HepG2 (cell line): ENCODE results near the gene SNIP1. TPM values are rescaled to one million over a fixed set of nuclear protein-coding genes. Genes with fewer than 3 reads are reported as not detected.

Source experiments
- ARID2 ChIP-seq: sonication (generic); formaldehyde crosslinking; IDR thresholded peaks from 2 replicates; pipeline ENCODE4 v1.8.1; 2022; ENCODE audit warnings: mild to moderate bottlenecking, missing genetic modification reagents, borderline replicate concordance
- BRD4 ChIP-seq: sonication (generic); formaldehyde crosslinking; IDR thresholded peaks from 2 replicates; pipeline ENCODE4 v1.4.0; 2020; ENCODE audit warnings: missing genetic modification reagents
- ISX ChIP-seq: sonication (generic); formaldehyde crosslinking; conservative IDR thresholded peaks from 2 replicates; pipeline ENCODE4 v1.5.0; 2020; ENCODE audit warnings: missing genetic modification reagents
- KDM1A ChIP-seq: IDR thresholded peaks from 2 replicates; pipeline ENCODE4 v1.6.1; 2016; ENCODE audit warnings: missing compliant biosample characterization
- PCBP1 ChIP-seq: fragments of 200-400 bp; formaldehyde crosslinking; IDR thresholded peaks from 2 replicates; pipeline ENCODE4 v1.6.1; 2017; ENCODE audit warnings: mild to moderate bottlenecking, low read depth, low read length, borderline replicate concordance
- SMYD3 ChIP-seq: sonication (generic); formaldehyde crosslinking; IDR thresholded peaks from 2 replicates; pipeline ENCODE4 v1.8.1; 2023; ENCODE audit warnings: mild to moderate bottlenecking, missing genetic modification reagents
- YY1 ChIP-seq: IDR thresholded peaks from 2 replicates; pipeline ENCODE4 v1.6.1; 2011; ENCODE audit warnings: low read length, low read depth, moderate library complexity, mild to moderate bottlenecking; ENCODE audit not compliant: insufficient read depth, insufficient replicate concordance
- ZKSCAN8 ChIP-seq: IDR thresholded peaks from 2 replicates; pipeline ENCODE4 v1.6.1; 2016; ENCODE audit warnings: borderline replicate concordance, missing genetic modification reagents, missing compliant biosample characterization
- ZNF34 ChIP-seq: sonication (generic); formaldehyde crosslinking; IDR thresholded peaks from 2 replicates; pipeline ENCODE4 v1.4.0; 2020; ENCODE audit warnings: mild to moderate bottlenecking, missing genetic modification reagents, borderline replicate concordance
- ZNF7 ChIP-seq: IDR thresholded peaks from 2 replicates; pipeline ENCODE4 v1.6.1; 2016; ENCODE audit warnings: missing biosample characterization, missing genetic modification reagents
- ZNF709 ChIP-seq: sonication (generic); formaldehyde crosslinking; IDR thresholded peaks from 2 replicates; pipeline ENCODE4 v1.5.0; 2020; ENCODE audit warnings: mild to moderate bottlenecking, missing genetic modification reagents
- polyA plus RNA-seq, 8 experiments: library from polyadenylated mRNA; depleted of rRNA in 3 of 8; stranded (reverse) in 7 of 8; unstranded in 1 of 8; fragments of >200 nt; fragmentation: Illumina TruSeq in 4 of 8; extraction: Trizol in 4 of 8; gene quantifications; 2 replicates each; pipeline versions ENCODE4 v1.2.1 to v1.2.3, GENCODE V29; 2011 to 2016; ENCODE audit warnings: low read depth in 4 of 8, missing spikeins in 1 of 8, mixed read lengths in 1 of 8; ENCODE audit not compliant: insufficient read depth in 1 of 8
- total RNA-seq, 5 experiments: library from RNA; depleted of rRNA; stranded (reverse); fragments of >200 nt; fragmentation: Illumina TruSeq; extraction: Trizol; gene quantifications; 2 replicates each; pipeline ENCODE4 v1.2.3, GENCODE V29; 2016; ENCODE audit warnings: low read depth in 1 of 5
- TF ChIP-seq, protein P1 (sequence below): sonication (generic); formaldehyde crosslinking; IDR thresholded peaks from 2 replicates; pipeline ENCODE4 v1.8.1; 2023; ENCODE audit warnings: mild to moderate bottlenecking, missing genetic modification reagents
- TF ChIP-seq, protein P2 (sequence below): sonication (generic); formaldehyde crosslinking; IDR thresholded peaks from 2 replicates; pipeline ENCODE4 v1.5.0; 2020; ENCODE audit warnings: missing genetic modification reagents
- TF ChIP-seq, protein P3 (sequence below): sonication (generic); formaldehyde crosslinking; IDR thresholded peaks from 2 replicates; pipeline ENCODE4 v1.8.1; 2022; ENCODE audit warnings: mild to moderate bottlenecking, missing genetic modification reagents
- TF ChIP-seq, protein P4 (sequence below): IDR thresholded peaks from 2 replicates; pipeline ENCODE4 v1.4.0; 2020; ENCODE audit warnings: mild to moderate bottlenecking, missing genetic modification reagents
- TF ChIP-seq, protein P5 (sequence below): sonication (generic); formaldehyde crosslinking; IDR thresholded peaks from 2 replicates; pipeline ENCODE4 v1.9.0; 2022; ENCODE audit warnings: low read depth, missing genetic modification reagents
- TF ChIP-seq, protein P6 (sequence below): IDR thresholded peaks from 2 replicates; pipeline ENCODE4 v1.6.1; 2016; ENCODE audit warnings: mild to moderate bottlenecking, missing biosample characterization, missing genetic modification reagents
- TF ChIP-seq, protein P7 (sequence below): sonication (generic); formaldehyde crosslinking; IDR thresholded peaks from 2 replicates; pipeline ENCODE4 v1.4.0; 2020; ENCODE audit warnings: mild to moderate bottlenecking, missing genetic modification reagents

The SNIP1 gene
- total and polyA plus RNA-seq, 2 of the 13 experiments (the other 11 are each of a cell fraction or from before 2014, with no cell fraction given): 5.5 to 11.2 TPM

DNA sequence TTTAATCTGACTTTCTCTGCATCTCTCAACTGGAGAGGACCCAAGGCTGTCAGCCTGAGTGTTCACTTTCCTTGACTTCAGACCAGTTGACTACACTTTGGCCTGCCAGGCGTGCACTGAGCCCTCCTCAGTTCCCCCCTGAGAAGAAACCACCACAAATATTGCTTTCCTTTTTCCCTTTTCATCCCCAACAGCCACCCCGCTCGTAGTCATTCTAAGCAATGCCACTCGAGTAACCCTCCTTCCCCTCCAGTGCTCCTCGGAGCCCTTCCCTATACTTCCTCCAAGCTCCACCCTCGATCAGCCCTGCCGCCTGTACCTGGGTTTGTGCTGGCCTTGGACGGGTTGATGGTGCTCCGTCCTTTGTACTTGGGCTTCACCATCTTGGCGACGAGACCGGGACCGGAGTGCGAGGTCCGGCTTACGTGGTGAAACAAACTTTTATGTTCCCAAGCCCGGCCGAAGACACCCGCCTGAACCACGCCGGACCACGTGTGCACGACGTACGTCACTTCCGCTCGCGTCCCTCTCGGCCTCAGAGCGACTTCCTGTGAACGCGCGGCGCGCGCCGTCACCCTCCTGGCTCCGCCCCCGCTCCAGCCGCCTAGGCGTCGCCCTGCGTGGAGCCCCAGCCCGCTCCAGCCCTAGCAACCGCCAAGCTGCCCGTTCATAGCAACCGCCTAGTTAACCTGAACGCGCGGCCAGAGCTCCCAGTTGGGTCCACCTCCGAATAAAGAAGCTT is 41.5 kb upstream of the SNIP1 start, which contains the start of gene GNL2 (continued):
- TF ChIP-seq, protein P1, sequence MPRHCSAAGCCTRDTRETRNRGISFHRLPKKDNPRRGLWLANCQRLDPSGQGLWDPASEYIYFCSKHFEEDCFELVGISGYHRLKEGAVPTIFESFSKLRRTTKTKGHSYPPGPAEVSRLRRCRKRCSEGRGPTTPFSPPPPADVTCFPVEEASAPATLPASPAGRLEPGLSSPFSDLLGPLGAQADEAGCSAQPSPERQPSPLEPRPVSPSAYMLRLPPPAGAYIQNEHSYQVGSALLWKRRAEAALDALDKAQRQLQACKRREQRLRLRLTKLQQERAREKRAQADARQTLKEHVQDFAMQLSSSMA (CRISPR knock-in tag): no peak
- TF ChIP-seq YY1 (peak; percentile 27), PCBP1 (no peak), KDM1A (CRISPR knock-in tag) (no peak), SMYD3 (CRISPR knock-in tag) (no peak), ARID2 (CRISPR knock-in tag) (no peak), ISX (CRISPR knock-in tag) (no peak), ZNF709 (CRISPR knock-in tag) (no peak), ZNF7 (CRISPR knock-in tag) (no peak), BRD4 (no peak), ZKSCAN8 (no peak), ZNF34 (CRISPR knock-in tag) (no peak)
- TF ChIP-seq, protein P2, sequence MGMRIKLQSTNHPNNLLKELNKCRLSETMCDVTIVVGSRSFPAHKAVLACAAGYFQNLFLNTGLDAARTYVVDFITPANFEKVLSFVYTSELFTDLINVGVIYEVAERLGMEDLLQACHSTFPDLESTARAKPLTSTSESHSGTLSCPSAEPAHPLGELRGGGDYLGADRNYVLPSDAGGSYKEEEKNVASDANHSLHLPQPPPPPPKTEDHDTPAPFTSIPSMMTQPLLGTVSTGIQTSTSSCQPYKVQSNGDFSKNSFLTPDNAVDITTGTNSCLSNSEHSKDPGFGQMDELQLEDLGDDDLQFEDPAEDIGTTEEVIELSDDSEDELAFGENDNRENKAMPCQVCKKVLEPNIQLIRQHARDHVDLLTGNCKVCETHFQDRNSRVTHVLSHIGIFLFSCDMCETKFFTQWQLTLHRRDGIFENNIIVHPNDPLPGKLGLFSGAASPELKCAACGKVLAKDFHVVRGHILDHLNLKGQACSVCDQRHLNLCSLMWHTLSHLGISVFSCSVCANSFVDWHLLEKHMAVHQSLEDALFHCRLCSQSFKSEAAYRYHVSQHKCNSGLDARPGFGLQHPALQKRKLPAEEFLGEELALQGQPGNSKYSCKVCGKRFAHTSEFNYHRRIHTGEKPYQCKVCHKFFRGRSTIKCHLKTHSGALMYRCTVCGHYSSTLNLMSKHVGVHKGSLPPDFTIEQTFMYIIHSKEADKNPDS (CRISPR knock-in tag): no peak
- TF ChIP-seq, protein P3, sequence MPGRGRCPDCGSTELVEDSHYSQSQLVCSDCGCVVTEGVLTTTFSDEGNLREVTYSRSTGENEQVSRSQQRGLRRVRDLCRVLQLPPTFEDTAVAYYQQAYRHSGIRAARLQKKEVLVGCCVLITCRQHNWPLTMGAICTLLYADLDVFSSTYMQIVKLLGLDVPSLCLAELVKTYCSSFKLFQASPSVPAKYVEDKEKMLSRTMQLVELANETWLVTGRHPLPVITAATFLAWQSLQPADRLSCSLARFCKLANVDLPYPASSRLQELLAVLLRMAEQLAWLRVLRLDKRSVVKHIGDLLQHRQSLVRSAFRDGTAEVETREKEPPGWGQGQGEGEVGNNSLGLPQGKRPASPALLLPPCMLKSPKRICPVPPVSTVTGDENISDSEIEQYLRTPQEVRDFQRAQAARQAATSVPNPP (CRISPR knock-in tag): no peak
- TF ChIP-seq, protein P4, sequence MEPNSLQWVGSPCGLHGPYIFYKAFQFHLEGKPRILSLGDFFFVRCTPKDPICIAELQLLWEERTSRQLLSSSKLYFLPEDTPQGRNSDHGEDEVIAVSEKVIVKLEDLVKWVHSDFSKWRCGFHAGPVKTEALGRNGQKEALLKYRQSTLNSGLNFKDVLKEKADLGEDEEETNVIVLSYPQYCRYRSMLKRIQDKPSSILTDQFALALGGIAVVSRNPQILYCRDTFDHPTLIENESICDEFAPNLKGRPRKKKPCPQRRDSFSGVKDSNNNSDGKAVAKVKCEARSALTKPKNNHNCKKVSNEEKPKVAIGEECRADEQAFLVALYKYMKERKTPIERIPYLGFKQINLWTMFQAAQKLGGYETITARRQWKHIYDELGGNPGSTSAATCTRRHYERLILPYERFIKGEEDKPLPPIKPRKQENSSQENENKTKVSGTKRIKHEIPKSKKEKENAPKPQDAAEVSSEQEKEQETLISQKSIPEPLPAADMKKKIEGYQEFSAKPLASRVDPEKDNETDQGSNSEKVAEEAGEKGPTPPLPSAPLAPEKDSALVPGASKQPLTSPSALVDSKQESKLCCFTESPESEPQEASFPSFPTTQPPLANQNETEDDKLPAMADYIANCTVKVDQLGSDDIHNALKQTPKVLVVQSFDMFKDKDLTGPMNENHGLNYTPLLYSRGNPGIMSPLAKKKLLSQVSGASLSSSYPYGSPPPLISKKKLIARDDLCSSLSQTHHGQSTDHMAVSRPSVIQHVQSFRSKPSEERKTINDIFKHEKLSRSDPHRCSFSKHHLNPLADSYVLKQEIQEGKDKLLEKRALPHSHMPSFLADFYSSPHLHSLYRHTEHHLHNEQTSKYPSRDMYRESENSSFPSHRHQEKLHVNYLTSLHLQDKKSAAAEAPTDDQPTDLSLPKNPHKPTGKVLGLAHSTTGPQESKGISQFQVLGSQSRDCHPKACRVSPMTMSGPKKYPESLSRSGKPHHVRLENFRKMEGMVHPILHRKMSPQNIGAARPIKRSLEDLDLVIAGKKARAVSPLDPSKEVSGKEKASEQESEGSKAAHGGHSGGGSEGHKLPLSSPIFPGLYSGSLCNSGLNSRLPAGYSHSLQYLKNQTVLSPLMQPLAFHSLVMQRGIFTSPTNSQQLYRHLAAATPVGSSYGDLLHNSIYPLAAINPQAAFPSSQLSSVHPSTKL (CRISPR knock-in tag): no peak
- TF ChIP-seq, protein P5, sequence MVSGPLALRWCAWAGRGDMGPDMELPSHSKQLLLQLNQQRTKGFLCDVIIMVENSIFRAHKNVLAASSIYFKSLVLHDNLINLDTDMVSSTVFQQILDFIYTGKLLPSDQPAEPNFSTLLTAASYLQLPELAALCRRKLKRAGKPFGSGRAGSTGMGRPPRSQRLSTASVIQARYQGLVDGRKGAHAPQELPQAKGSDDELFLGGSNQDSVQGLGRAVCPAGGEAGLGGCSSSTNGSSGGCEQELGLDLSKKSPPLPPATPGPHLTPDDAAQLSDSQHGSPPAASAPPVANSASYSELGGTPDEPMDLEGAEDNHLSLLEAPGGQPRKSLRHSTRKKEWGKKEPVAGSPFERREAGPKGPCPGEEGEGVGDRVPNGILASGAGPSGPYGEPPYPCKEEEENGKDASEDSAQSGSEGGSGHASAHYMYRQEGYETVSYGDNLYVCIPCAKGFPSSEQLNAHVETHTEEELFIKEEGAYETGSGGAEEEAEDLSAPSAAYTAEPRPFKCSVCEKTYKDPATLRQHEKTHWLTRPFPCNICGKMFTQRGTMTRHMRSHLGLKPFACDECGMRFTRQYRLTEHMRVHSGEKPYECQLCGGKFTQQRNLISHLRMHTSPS (CRISPR knock-in tag): 0 out of 2 replicates have a peak, but pooled peaks have one; percentile 25
- TF ChIP-seq, protein P6, sequence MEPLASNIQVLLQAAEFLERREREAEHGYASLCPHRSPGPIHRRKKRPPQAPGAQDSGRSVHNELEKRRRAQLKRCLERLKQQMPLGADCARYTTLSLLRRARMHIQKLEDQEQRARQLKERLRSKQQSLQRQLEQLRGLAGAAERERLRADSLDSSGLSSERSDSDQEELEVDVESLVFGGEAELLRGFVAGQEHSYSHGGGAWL (CRISPR knock-in tag): peak; percentile 82; the same call in 1 of the 2 replicates
- TF ChIP-seq, protein P7, sequence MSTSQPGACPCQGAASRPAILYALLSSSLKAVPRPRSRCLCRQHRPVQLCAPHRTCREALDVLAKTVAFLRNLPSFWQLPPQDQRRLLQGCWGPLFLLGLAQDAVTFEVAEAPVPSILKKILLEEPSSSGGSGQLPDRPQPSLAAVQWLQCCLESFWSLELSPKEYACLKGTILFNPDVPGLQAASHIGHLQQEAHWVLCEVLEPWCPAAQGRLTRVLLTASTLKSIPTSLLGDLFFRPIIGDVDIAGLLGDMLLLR (CRISPR knock-in tag): peak; percentile 96; the same call in 1 of the 2 replicates
